Measurements from ENCODE around the gene CAMK2D. TPM values are rescaled to one million over a fixed set of nuclear protein-coding genes. Genes with fewer than 3 reads are reported as not detected.

CAMK2D gene
- total RNA-seq, 4 donors from 2014 or later: 62.0 to 122 (median 85.1) TPM

GRCh38 chr4:113588895-113589668, 172.5 kb downstream of the CAMK2D start:
- no peak for TF ChIP-seq CTCF (IDR thresholded peaks at IDR 0.05; ENCODE audit: low read depth)

DNA sequence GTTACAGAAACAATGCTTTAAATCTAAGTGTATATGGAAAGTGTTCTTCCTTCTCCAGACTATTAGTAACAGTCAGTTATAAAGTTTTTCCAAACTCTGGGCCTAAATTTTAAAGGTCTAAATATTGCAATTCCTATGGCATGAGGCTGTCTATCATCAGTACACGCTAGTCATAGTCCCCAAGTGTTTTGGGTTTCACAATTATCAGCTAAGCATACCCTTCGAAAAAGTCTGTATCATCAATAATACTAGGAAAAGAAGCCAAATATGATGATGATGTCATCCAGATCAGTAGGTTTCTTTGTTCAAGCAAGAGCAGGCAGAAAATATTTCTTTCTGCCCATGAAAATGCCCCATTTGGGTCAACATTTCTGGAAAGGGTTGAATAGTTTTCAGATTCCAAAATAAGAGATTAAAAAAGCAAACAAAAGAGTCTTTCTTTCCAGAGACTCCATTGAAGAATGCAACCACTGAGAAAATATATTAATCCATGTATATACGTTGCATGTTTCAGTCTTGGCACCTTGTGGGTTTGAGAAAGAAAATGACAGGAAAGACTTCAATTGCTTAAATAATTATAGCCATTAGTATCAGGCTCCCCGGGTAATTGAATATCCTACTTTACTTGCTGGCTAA, 173.8 kb downstream of the CAMK2D start:
- TF ChIP-seq CTCF (IDR thresholded peaks at IDR 0.05; ENCODE audit: low read depth): no peak

GRCh38 chr4:113587156-113587555, 174.4 kb downstream of the CAMK2D start:
- TF ChIP-seq CTCF (IDR thresholded peaks at IDR 0.05; ENCODE audit: low read depth): no peak

DNA sequence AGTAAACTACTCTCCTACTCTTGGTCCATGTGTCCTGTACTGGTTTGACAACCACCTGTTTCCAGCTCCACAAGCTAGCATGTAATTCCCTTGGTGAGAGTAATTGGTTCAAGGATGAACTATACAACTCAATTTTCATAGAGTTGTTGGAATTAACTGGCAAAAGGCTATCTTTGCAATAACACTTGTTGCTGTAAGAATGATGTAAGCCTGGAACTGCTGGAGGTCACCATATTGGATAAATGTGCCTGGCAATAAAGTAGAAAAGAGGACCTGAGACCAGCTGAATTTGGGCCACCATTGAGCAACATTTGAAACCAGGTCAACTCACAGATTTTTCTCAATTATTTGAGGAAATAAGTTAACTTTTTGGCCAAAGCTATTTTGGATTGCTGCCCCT, 175.5 kb downstream of the CAMK2D start:
- no peak for TF ChIP-seq CTCF (IDR thresholded peaks at IDR 0.05; ENCODE audit: low read depth)

- no peak for TF ChIP-seq CTCF (IDR thresholded peaks at IDR 0.05; ENCODE audit: low read depth)
Observed at GRCh38 chr4:113584407-113585150, 177.0 kb downstream of the CAMK2D start.

DNA sequence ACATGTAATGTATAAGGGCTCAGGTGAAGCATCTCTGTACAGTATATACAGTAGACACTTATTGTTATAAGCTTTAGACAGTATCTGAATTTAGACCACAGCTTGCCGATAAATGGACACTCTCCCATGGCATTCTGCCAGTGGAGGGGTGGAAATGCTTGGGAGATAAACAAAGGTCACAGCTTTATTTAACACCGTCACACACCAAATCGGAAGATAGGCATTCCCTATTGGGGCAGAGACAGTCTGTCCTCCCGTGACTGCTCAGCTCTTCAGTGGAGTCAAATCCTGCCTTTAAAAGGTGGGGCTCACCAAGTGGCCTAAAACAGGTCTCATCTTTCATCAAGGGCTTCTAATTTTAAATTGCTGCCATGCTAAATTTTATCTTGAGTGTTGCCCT, 178.8 kb downstream of the CAMK2D start:
- TF ChIP-seq CTCF (IDR thresholded peaks at IDR 0.05; ENCODE audit: low read depth): no peak

GRCh38 chr4:113579360-113579759, 182.2 kb downstream of the CAMK2D start:
- TF ChIP-seq CTCF (IDR thresholded peaks at IDR 0.05; ENCODE audit: low read depth): no peak
